GDM1 (cell line): ENCODE results near the gene GADL1.
A peak's percentile ranks its signal among the peaks of the same experiment; 100 is the strongest.

Experiments used
- DNase-seq: peaks from one replicate; lab custom pipeline; 2025; lab: John Stamatoyannopoulos, UW

Gene GADL1

DNA sequence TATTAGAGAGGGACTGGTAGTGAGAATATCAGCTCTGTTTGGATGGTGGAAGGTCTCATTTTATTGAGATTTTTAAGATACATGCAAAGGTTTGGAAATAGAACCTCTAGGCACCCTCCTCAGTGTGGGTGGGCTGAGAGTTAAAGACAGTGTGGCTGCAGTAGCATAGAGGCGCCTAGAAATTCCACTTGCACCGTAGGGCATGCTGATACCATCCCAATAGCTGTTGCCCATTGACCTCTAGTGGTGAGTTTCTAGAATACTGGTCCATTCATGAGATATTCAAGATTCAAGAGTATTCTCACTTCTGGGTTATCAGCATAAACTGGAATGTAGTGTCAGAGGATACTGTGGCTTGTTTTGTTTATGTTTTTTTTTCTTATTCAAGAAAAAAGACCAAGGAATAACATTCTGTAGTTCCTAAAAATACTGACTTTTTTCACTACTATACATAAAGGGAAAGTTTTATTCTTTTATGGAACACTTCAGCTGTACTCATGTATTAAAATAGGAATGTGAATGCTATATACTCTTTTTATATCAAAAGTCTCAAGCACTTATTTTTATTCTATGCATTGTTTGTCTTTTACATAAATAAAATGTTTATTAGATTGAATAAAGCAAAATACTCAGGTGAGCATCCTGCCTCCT is 200.9 kb downstream of the GADL1 start:
- DNase-seq = peak; percentile 47

DNA sequence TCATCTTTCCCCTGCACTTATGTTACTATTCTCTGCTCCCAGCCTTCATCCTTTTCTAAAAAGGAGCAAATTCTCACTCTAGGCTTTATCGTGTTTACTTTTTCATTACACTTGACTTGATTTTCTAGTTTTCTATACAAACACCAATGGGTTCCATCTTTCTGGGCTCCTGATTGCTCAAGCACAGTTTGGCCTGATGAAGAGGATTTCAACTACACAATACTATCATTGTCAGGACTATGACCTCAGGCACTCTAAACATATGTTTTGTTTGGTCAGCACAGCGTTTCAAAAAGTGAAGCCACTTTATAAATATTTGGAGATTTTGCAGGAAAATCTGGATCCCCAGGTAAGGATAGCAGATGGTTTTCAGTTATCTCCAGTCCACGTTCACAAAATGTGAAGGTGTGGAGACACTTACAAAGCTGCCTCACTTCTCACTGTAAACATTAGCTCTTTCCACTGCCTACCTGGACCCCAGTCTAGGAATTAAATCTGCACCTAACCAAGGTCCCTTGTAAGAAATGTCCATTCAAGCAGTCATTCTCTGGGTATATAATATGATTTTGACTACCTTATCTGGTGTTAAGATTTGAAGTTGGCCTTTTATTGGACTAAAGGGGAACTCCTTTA is 201.8 kb downstream of the GADL1 start:
- DNase-seq = no peak

DNA sequence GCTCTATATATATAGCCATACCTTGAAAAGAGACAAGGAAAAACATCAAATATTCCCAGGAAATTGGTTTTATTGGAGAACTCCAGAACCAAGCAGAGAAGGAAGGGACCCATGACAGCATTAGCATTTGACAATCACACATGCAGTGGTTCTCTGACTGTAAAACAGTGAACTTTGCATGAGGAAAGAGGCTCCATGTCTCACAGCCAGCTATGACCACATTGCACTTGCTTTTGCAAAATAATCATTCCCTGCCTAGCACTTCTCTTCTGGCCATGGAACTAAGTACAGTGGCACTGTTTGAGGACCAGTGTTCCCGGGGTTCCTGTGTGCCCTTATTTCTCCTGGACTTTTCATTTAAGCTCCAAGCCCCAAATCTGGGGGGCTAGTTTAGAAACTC is 202.5 kb downstream of the GADL1 start:
- no peak for DNase-seq

DNA sequence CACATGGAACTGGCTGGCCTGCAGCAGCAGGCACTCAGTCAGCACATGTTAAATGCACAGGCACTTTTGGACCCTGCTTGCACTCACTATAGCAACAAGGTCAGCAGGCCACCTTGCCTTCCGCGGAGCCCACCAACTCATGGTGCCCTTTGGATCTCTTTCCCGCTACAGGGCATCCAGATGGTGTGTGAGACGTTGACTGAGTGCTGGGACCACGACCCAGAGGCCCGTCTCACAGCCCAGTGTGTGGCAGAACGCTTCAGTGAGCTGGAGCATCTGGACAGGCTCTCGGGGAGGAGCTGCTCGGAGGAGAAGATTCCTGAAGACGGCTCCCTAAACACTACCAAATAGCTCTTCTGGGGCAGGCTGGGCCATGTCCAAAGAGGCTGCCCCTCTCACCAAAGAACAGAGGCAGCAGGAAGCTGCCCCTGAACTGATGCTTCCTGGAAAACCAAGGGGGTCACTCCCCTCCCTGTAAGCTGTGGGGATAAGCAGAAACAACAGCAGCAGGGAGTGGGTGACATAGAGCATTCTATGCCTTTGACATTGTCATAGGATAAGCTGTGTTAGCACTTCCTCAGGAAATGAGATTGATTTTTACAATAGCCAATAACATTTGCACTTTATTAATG is 203.1 kb downstream of the GADL1 start:
- no peak for DNase-seq

DNA sequence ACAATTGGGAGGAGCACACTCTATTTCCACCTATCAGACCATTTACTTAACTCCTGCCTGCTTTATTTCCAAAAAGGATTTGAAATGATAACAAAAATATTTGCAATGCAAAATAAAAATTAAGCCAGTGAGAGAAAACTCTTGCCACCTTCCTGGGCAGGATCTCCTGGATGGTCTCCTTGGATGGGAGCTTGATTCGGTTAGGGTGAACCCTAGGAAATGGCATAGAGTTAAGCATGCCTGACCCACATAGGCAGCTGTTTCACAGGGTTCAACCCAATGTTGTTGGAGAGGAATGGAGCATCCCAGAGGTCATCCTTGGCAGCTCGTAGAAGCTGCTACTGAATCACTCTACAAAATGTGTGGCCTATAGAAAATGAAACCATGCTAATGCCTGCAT is 204.3 kb downstream of the GADL1 start:
- no peak for DNase-seq

DNA sequence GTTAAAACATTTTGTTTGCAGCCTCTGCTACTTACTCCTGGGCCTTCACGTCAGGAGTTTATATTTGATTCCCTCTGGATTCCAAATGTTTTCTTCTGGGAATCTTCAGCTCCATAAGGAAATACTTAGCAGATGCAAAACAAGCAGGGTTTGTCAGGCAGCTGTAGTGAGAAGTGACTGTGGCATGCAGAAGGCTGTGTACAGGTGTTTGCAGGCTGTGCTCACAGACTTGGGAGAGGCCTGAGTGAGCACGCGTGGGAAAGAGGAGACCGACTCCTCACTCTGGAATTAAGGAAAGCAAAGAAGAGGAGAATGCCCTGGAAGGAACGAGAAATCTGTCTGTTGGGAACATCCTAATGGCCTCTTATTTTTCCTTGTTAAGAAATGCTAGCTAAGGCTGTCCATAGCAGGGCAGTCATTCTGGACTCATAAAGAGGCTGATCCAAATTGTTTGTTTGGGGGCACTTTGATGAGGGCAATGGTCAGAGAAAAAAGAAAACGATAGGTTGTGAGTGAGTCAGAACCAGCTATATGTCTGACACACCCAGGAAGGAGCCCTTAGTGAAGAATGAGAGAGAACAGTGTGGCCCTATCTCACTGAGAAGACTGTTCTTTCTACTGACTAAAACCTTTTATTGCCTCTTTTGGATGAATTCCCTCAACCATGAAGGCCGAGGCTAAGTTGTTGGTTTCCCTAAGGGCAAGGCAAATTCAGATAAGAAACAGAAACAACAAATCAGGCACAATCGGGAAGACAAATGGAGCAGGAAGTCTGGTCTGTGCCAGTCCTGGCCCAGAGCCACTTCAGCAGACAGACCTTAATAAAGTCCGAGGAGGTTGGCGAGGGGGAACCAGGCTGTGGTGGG is 205.5 kb downstream of the GADL1 start:
- no peak for DNase-seq

DNA sequence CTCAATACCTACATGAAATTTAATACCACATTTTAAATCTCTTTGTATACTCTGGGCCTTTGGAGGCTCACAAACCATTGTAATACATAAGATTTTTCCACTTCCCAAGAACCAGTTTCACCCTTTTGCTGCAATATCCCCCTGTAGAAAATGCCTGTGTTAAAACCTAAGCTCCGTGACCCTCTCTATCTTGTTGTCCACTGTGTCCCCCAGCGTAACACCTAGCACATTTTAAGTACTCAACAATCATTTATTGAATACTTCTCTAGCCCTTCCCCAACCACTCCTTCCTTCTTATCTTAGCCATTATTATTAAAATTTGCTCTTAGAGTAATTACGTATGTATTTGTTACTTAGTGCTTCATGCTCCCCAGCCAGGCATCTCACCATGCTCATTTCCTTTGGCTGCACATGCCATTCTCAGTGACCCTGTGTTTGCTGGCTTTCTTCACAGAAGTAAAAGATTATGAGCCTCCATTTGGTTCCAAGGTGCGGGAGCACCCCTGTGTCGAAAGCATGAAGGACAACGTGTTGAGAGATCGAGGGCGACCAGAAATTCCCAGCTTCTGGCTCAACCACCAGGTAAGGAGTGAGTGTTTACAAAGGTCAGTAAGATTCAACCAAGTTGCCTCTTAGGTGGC is 206.4 kb downstream of the GADL1 start:
- no peak for DNase-seq

DNA sequence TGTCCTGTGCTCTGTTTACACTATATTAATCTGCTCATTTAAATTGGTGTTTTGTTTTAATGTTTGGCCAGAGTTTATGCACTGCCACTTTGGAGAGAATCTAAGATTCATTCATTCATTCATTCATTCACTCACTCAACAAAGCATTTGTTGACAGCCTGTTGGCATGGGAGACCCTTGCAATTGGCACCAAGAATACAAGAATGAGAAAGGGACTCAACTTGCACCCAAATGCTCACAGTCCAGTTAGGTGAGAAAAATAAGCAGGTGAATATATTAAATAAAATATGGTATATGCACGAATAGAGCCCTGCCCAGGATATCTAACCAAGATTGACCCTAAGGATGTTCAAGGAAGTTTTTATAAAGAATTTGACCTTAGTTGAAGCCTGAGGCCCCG is 207.7 kb downstream of the GADL1 start:
- DNase-seq = no peak

DNA sequence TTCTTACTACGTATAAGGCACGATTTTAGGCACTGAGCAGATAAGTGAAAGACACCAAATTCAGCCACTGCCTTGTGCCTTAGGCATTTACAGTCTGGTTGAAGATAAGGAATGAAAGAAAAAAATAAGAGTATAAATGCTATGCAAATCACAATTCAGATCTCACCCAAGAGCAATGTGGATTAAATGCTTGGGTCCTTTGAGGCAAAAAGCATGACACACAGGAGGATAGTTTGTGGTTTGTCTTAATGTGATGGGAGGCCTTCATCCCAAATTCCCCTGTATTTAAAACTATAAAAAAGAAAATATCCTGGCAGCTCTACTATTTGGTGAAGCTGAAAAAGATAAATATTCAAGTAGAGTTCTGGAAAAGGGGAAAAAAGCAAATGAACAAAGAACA is 208.3 kb downstream of the GADL1 start:
- no peak for DNase-seq

DNA sequence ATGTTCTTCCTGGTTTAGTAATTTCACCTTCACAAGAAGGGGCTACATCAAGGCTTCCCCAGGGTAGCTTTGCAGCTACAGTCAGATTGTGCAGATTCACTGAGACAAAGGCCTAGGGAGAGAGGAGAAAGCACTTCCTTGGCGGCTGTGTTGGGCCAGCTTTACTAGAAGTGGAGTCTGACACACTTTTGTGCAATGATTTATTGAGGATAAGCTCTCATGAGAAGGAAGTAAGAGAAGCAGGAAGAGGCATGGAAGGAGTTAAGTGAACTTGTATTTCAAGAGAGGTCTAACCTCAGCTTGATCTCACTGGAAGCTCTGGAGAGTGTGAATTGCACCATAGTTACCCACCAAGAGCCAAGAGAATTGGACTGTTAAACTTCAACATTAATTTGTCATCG is 209.2 kb downstream of the GADL1 start:
- no peak for DNase-seq

DNA sequence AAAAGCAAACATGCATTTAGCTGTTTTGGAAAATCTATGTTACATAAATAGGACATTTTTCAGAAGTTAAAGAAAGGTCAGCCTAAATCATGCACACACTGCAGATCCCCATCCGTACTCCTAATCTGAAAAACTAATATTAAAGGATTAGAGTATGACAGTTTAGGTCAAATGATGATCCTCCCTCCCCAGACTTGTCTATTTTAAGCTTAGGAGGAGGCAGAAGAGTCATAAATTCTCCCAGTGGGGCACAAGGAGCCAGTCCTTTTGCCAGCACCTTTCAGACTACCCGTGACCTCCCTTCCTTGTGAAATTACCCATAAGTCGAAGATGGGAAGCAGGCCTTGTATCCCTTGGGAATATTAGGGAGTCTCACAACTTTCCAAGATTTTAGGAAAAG is 210.1 kb downstream of the GADL1 start:
- DNase-seq = no peak

DNA sequence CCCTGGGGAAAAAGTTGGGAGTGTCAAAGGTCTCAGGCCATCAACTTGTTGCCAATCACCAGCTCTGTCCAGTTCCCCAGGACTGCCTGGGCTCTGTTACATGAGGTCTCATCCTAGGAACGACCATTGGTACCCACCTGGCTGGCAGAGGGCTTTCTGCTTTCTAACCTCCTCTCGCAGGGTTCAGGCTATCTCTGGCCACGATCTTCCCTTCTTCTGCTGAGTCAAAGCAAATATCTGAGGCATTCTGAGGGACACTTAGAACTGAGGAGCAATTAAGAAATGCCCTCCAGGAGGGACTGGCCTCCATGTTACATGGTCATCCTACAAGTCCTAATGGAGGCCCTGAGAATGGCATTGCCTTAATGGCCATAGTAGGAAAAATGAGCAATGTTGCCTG is 210.7 kb downstream of the GADL1 start:
- no peak for DNase-seq

DNA sequence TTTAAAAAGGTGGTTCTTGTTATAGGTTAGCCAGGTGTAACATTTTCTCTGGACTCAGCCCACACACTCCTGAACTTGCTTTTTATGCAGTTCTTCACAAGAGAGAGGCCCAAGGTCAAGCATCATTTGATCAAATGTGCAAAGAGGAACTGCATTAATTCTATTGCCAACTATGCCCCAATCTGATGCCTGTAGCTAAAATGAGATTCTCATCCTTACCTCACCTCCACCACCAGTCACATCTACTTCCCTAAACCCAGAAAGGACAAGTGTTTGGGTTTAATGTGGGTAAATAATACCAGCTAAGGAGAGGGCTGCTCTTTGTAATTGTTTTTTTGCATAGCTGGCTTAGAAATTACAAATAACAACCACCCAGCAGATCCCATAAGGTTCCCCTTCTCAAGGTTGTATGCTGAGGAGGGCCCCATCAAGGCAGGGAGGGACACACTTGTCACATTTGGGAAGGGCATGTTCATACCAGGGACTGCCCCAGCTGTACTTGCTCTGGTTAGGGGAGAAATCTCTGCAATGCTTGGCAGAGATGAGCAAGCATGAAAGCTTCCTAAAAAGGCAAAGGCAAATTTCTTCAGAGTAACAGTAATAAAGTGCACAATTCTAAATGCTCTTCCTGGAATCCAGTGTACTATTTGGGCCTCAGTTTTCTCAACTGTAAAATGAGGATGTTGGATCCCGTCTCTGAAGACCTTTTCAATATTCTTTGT is 211.9 kb downstream of the GADL1 start:
- no peak for DNase-seq

DNA sequence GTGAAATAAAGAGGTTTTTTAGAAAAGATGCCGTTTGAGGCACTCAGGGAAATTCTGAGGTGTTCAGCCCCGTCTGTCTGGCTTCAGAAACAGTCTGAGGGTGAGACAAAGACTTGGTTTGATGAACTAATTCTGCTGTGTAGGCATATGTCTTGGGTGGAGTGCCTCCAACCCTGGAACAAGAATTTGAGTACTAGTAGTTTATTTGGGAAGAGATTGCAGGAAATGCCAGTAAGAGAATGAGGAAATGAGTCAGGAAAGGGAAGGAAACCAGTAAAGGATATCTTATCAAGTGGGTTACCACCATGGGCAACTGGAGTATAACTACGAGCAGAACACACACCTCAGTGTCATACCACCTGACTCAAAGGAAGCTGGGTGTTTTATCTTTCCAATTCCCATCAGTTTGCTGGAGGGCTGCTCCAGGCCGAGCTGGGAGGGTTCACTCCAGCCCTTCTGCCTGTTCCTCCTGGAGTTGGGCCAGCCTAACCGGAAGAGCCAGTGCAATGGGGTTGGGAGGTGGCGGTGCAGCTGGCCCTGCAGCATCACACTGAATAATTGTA is 212.7 kb downstream of the GADL1 start:
- peak; percentile 32 for DNase-seq

DNA sequence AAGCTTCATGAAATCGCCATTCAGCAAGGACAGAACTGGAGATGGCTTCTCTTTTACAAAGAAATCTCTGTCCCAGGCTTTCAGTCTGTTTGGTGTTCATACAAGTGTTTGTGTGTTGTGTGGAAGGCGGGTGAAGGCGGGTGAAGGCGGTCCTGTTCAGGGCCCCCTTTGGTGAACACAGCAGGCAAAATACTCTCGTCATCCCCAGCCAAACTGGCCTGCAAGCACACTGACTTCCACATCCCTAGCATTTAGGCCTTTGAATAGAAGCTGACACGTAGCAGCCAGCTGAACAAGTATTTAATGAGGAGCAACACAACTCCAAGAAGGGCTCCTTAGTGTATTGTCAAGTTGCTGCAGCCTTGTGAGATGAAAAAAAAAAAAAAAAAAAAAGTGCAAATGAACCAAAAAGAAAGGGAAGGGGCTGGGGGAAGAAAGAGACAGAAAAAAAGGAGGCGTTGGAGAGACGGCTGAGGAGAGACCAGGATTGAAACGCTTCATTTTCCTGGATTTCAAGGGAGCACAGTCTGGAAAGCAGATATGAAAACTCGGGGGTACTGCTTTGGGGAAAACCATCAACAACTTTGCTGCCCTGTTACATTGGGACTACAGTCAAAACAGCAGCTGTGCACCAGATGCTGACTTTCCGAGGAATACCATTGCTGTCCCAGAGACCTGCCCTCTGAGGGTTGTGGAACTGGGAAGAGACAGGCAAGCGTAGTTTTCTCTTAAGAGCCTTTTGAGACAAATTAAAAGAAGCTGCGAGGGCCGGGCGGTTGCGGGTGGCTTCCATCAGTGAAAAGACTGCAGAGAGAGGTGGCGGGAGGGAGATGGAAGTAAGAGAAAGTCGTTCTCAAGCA is 213.4 kb downstream of the GADL1 start:
- DNase-seq = no peak

DNA sequence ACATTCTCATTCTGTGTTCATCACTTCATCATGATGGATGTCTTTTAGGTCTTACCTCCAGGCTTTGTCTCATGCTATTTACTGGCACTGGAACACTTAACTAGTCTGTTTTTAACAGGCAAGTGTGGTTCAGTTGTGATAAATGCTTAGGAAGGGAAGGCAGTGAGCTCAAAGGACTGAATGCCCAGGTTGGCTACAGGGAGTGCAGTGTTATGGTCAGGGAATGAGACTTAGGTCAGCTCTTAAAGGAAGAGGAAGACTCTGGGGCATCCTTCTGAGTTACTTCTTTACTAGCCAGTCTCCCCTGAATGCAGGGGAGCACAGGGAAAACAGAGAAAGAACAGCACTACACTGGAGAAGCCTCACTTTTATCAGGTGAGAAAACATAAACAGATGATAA is 215.4 kb downstream of the GADL1 start:
- DNase-seq = no peak

DNA sequence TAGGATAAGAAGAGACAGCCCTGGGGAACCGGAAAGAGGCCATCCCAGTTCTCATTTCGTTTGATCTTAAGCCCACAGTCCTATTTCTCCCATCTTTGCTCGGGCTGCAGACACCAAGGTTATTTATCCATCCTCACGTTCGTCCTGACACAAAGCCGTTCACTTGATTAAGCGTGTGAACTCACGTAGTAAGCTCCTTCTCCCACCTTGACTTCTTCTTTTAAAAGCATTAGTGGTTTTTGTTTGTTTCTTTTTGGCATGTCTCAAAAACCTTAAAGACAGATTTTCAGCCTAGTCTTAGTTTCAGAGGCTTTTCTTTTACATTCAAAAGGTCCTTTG is 217.1 kb downstream of the GADL1 start:
- no peak for DNase-seq

DNA sequence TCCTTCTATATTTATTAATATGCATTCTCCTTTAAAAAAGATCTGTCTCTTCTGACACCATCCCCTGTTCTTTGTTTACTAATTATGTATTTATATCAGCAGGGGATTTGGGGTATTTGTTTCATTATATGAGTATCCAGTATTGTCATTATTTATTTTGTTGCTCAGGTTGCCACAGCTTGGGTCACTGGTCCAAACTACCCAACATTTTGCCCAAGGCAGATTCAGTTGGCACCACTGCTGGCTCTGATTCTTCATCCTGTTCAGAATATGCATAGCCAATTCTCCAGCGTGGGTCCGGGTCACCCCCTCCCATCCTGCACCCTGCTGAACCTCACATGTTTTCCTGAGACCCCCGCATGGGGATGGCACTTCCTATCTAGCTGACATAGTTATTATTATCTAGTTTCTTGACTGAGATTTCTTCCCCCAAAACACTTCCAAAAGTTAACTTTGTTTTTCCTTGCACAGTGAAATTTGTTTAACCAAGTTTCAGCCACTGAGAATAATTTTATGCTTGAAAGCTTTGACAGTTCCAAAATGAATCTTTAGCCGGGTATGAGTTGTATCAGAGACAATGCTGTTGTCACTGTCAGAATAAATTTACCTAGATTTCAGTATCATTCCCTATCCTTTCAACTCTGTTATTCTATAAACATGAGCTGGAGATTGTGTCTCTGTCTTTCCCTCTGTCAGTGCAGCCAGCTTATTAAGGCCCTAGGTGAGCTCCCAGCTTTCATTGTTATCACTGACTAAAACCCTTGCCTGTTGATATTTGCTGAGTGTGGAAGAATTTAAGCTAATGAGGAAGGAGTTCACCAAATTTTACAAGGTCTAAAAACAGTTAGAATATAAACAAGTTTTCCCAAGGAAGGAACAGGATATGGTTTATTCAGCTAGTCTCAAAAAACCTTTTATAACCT is 217.8 kb downstream of the GADL1 start:
- no peak for DNase-seq
